SKM-1 treated with dmso at 0.1 percent for 144 hours (cell line): ENCODE results near the gene CEP85L.

ENCODE experiments used
- DNase-seq: peaks from one replicate; lab custom pipeline; 2025; ENCODE audit not compliant: unreplicated experiment; lab: John Stamatoyannopoulos, UW

The CEP85L gene

GRCh38 chr6:118580585-118581419 is 70.6 kb downstream of the CEP85L start:
- peak; percentile 64 for DNase-seq

GRCh38 chr6:118579786-118580185 is 71.6 kb downstream of the CEP85L start:
- DNase-seq = no peak

GRCh38 chr6:118578617-118579016 is 72.8 kb downstream of the CEP85L start:
- DNase-seq = no peak

GRCh38 chr6:118577972-118578371 is 73.4 kb downstream of the CEP85L start:
- peak; percentile 23 for DNase-seq

GRCh38 chr6:118574051-118574865 is 77.1 kb downstream of the CEP85L start:
- DNase-seq = peak; percentile 34

- no peak for DNase-seq
These were observed 80.3 kb downstream of the CEP85L start for GRCh38 chr6:118571121-118571520.

- no peak for DNase-seq
These were observed 81.9 kb downstream of the CEP85L start for GRCh38 chr6:118569498-118569897.

- DNase-seq = no peak
These were observed 83.4 kb downstream of the CEP85L start for GRCh38 chr6:118567974-118568373.

GRCh38 chr6:118565311-118565960 is 86.0 kb downstream of the CEP85L start:
- peak; percentile 7 for DNase-seq

- no peak for DNase-seq
These were observed 88.4 kb downstream of the CEP85L start for GRCh38 chr6:118562959-118563358.

GRCh38 chr6:118562248-118562647 is 89.1 kb downstream of the CEP85L start:
- DNase-seq = no peak

GRCh38 chr6:118559659-118560058 is 91.7 kb downstream of the CEP85L start:
- no peak for DNase-seq

GRCh38 chr6:118558464-118559217 is 92.8 kb downstream of the CEP85L start:
- DNase-seq = no peak

GRCh38 chr6:118554698-118555097 is 96.7 kb downstream of the CEP85L start:
- DNase-seq = no peak

- no peak for DNase-seq
These were observed 98.3 kb downstream of the CEP85L start for GRCh38 chr6:118553132-118553531.

GRCh38 chr6:118551063-118552053 is 100.0 kb downstream of the CEP85L start:
- peak; percentile 46 for DNase-seq

- DNase-seq = no peak
These were observed 102.8 kb downstream of the CEP85L start for GRCh38 chr6:118548613-118549012.

- no peak for DNase-seq
These were observed 103.3 kb downstream of the CEP85L start, which contains the start of gene PLN for GRCh38 chr6:118548136-118548535. TSS of gene PLN (plus strand) at chr6:118548296. CDS start at chr6:118558922, 10,626 bp downstream.

- no peak for DNase-seq
These were observed 104.5 kb downstream of the CEP85L start for GRCh38 chr6:118546880-118547218.
